ENCODE measurements around the gene ATXN1.

Gene ATXN1

GRCh38 chr6:16760516-16761470 is at the start of gene ATXN1:
Gene ATXN1, minus strand, starts transcription at chr6:16761460.
- peak within 1 kb of the TSS; percentile 88 to 94 for H3K4me3 ChIP-seq (ENCODE audit: low read depth in 1 of 2, low read length in 2 of 2)
- H3K4me1 ChIP-seq (ENCODE audit: control insufficient read depth in 1 of 2, insufficient read depth in 2 of 2, low read length in 2 of 2), result peaks cover 3 to 20% of the 10 kb centered on the region in 2 donors
- no peaks in the 10 kb centered on the region for H3K9me3 ChIP-seq (ENCODE audit: control insufficient read depth in 1 of 2, low read length in 2 of 2)
- peak within 1 kb of the TSS; percentile 94 for H3K27ac ChIP-seq (ENCODE audit: low read length)
- H3K36me3 ChIP-seq (ENCODE audit: control insufficient read depth in 1 of 2, insufficient read depth in 2 of 2, low read length in 2 of 2), result peaks cover 0 to 4% of the 10 kb centered on the region in 2 donors
- no peaks in the 10 kb centered on the region for H3K27me3 ChIP-seq (ENCODE audit: low read depth, low read length)

DNA sequence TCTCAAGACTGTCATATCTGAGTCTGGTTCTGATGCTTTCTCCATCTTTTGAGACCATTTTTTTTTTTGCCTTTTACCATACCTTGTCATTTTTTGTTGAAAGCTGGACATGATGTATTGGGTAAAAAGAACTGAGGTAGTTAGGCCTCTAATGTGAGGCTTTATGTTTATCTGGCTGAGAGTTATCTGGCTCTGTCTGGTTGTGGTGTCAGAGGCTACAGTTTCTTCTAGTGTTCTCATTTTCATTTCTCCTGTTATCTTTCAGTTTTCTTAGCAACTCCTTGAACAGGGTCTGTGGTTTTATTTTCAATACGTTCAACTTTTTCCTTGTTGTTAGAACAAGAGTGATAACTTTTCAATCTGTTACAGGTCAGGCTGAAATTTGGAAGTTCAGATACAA is 49.2 kb upstream of the ATXN1 start:
- Histone ChIP-seq H3K27ac (ENCODE audit: low read length) (no peak overlapping the region), H3K9me3 (ENCODE audit: control insufficient read depth in 1 of 2, low read length in 2 of 2) (peaks cover 4 to 6% of the 10 kb centered on the region in 2 donors), H3K27me3 (ENCODE audit: low read depth, low read length) (no peaks in the 10 kb centered on the region), H3K36me3 (ENCODE audit: control insufficient read depth in 1 of 2, insufficient read depth in 2 of 2, low read length in 2 of 2) (no peaks in the 10 kb centered on the region), H3K4me3 (ENCODE audit: low read depth in 1 of 2, low read length in 2 of 2) (no peak overlapping the region), H3K4me1 (ENCODE audit: control insufficient read depth in 1 of 2, insufficient read depth in 2 of 2, low read length in 2 of 2) (peaks cover 0 to 5% of the 10 kb centered on the region in 2 donors)

GRCh38 chr6:16809753-16810358 is 48.6 kb upstream of the ATXN1 start:
- H3K4me3 ChIP-seq (ENCODE audit: low read depth in 1 of 2, low read length in 2 of 2), result no peak overlapping the region
- H3K9me3 ChIP-seq (ENCODE audit: control insufficient read depth in 1 of 2, low read length in 2 of 2), result peaks cover 4 to 6% of the 10 kb centered on the region in 2 donors
- H3K36me3 ChIP-seq (ENCODE audit: control insufficient read depth in 1 of 2, insufficient read depth in 2 of 2, low read length in 2 of 2), result no peaks in the 10 kb centered on the region
- H3K27me3 ChIP-seq (ENCODE audit: low read depth, low read length), result no peaks in the 10 kb centered on the region
- H3K4me1 ChIP-seq (ENCODE audit: control insufficient read depth in 1 of 2, insufficient read depth in 2 of 2, low read length in 2 of 2), result peaks cover 0 to 11% of the 10 kb centered on the region in 2 donors
- no peak overlapping the region for H3K27ac ChIP-seq (ENCODE audit: low read length)

- no peaks in the 10 kb centered on the region for H3K27me3 ChIP-seq (ENCODE audit: low read depth, low read length)
- H3K36me3 ChIP-seq (ENCODE audit: control insufficient read depth in 1 of 2, insufficient read depth in 2 of 2, low read length in 2 of 2), result no peaks in the 10 kb centered on the region
- H3K9me3 ChIP-seq (ENCODE audit: control insufficient read depth in 1 of 2, low read length in 2 of 2), result peaks cover 2 to 5% of the 10 kb centered on the region in 2 donors
- H3K4me3 ChIP-seq (ENCODE audit: low read depth in 1 of 2, low read length in 2 of 2), result no peak overlapping the region
- no peak overlapping the region for H3K27ac ChIP-seq (ENCODE audit: low read length)
- peaks cover 0 to 19% of the 10 kb centered on the region in 2 donors for H3K4me1 ChIP-seq (ENCODE audit: control insufficient read depth in 1 of 2, insufficient read depth in 2 of 2, low read length in 2 of 2)
Observed at GRCh38 chr6:16807956-16808355, 46.7 kb upstream of the ATXN1 start.

DNA sequence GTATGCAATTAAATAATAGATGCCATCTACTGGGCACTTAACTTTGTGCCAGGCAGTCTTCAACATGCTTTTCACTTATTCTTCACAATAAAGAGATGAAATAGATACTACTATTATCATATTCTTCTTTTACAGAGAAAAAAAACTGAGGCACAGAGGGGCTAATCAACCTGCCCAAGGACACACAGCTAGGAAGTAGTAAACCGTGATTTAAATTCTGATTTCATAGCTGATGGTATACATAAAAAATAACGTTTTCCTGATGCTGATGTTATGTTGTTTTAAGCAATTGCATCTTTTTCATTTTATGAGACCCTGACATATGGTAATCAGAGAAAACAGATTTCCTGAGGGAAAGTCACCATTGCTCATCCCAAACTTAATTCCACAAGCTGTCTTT is 45.1 kb upstream of the ATXN1 start:
- H3K4me1 ChIP-seq (ENCODE audit: control insufficient read depth in 1 of 2, insufficient read depth in 2 of 2, low read length in 2 of 2), result peaks cover 0 to 23% of the 10 kb centered on the region in 2 donors
- H3K9me3 ChIP-seq (ENCODE audit: control insufficient read depth in 1 of 2, low read length in 2 of 2), result no peaks in the 10 kb centered on the region
- H3K4me3 ChIP-seq (ENCODE audit: low read depth in 1 of 2, low read length in 2 of 2), result no peak overlapping the region
- H3K36me3 ChIP-seq (ENCODE audit: control insufficient read depth in 1 of 2, insufficient read depth in 2 of 2, low read length in 2 of 2), result no peaks in the 10 kb centered on the region
- no peak overlapping the region for H3K27ac ChIP-seq (ENCODE audit: low read length)
- no peaks in the 10 kb centered on the region for H3K27me3 ChIP-seq (ENCODE audit: low read depth, low read length)

DNA sequence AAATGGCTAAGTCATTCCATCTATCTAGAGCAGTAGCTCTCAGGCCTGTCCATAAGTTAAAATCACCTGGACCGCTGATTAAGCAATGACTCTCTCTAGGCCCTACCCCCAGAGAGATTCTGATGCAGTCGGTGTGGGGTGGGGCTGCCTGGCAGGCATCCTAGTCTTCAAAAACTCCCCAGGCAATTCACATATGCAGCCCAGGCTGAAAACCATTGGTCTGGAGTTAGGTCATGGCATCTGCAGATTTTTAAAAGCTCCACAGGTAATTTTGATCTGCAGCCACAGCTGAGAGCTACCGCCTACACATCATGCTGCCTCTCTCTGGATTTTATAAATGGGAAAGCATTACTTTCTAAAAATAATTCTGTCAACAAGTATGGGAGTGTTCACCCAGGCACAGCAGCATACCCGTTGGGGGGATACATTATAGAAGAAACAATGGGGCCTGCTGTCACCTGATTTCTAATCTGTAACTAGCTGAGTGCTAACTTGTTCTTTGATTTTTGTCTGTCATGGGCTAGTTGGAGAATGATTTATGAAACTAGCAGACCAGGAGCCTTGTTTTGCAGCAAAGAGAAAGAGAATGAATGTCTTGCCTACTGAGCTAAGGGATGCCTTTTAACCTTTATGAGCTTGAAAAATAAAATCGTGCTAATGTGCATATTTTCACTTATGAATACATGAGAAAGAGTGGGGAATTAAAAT is 44.1 kb upstream of the ATXN1 start:
- H3K27ac ChIP-seq (ENCODE audit: low read length), result no peak overlapping the region
- no peaks in the 10 kb centered on the region for H3K36me3 ChIP-seq (ENCODE audit: control insufficient read depth in 1 of 2, insufficient read depth in 2 of 2, low read length in 2 of 2)
- H3K9me3 ChIP-seq (ENCODE audit: control insufficient read depth in 1 of 2, low read length in 2 of 2), result no peaks in the 10 kb centered on the region
- H3K4me1 ChIP-seq (ENCODE audit: control insufficient read depth in 1 of 2, insufficient read depth in 2 of 2, low read length in 2 of 2), result peaks cover 0 to 24% of the 10 kb centered on the region in 2 donors
- no peaks in the 10 kb centered on the region for H3K27me3 ChIP-seq (ENCODE audit: low read depth, low read length)
- H3K4me3 ChIP-seq (ENCODE audit: low read depth in 1 of 2, low read length in 2 of 2), result no peak overlapping the region

GRCh38 chr6:16804546-16805242 is 43.4 kb upstream of the ATXN1 start:
- no peaks in the 10 kb centered on the region for H3K36me3 ChIP-seq (ENCODE audit: control insufficient read depth in 1 of 2, insufficient read depth in 2 of 2, low read length in 2 of 2)
- no peak overlapping the region for H3K27ac ChIP-seq (ENCODE audit: low read length)
- H3K27me3 ChIP-seq (ENCODE audit: low read depth, low read length), result no peaks in the 10 kb centered on the region
- no peaks in the 10 kb centered on the region for H3K9me3 ChIP-seq (ENCODE audit: control insufficient read depth in 1 of 2, low read length in 2 of 2)
- peaks cover 0 to 28% of the 10 kb centered on the region in 2 donors for H3K4me1 ChIP-seq (ENCODE audit: control insufficient read depth in 1 of 2, insufficient read depth in 2 of 2, low read length in 2 of 2)
- no peak overlapping the region for H3K4me3 ChIP-seq (ENCODE audit: low read depth in 1 of 2, low read length in 2 of 2)

- H3K4me3 ChIP-seq (ENCODE audit: low read depth in 1 of 2, low read length in 2 of 2), result peak overlapping the region; percentile 17 to 59
- peaks cover 0 to 28% of the 10 kb centered on the region in 2 donors for H3K4me1 ChIP-seq (ENCODE audit: control insufficient read depth in 1 of 2, insufficient read depth in 2 of 2, low read length in 2 of 2)
- peak overlapping the region; percentile 47 for H3K27ac ChIP-seq (ENCODE audit: low read length)
Observed at GRCh38 chr6:16803294-16804200, 42.3 kb upstream of the ATXN1 start.

DNA sequence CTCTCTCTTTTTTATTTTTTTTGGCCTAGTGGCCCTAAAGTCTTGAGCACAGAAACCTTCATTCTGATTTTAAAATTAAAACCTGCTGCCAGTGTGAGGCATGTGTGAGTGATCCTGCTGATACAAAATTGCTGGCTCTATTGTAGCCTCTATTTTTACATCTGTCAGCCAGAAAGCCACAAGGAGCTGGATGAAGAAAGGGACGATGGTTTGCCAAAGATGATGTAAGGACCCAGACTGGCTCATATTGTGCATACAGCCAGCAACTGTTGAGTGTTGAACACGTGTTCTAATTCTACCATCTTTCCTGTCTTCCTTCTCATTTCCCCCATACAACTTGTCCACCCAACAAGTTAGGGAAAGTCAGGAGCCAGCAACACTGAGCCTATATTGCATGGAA is 40.8 kb upstream of the ATXN1 start:
- Histone ChIP-seq H3K4me1 (ENCODE audit: control insufficient read depth in 1 of 2, insufficient read depth in 2 of 2, low read length in 2 of 2) (peaks cover 0 to 28% of the 10 kb centered on the region in 2 donors), H3K9me3 (ENCODE audit: control insufficient read depth in 1 of 2, low read length in 2 of 2) (no peaks in the 10 kb centered on the region), H3K27ac (ENCODE audit: low read length) (no peak overlapping the region), H3K4me3 (ENCODE audit: low read depth in 1 of 2, low read length in 2 of 2) (no peak overlapping the region), H3K36me3 (ENCODE audit: control insufficient read depth in 1 of 2, insufficient read depth in 2 of 2, low read length in 2 of 2) (no peaks in the 10 kb centered on the region), H3K27me3 (ENCODE audit: low read depth, low read length) (no peaks in the 10 kb centered on the region)

More at GRCh38 chr6:16803294-16804200, 42.3 kb upstream of the ATXN1 start:
- no peaks in the 10 kb centered on the region for H3K27me3 ChIP-seq (ENCODE audit: low read depth, low read length)
- H3K36me3 ChIP-seq (ENCODE audit: control insufficient read depth in 1 of 2, insufficient read depth in 2 of 2, low read length in 2 of 2), result no peaks in the 10 kb centered on the region
- H3K9me3 ChIP-seq (ENCODE audit: control insufficient read depth in 1 of 2, low read length in 2 of 2), result no peaks in the 10 kb centered on the region

DNA sequence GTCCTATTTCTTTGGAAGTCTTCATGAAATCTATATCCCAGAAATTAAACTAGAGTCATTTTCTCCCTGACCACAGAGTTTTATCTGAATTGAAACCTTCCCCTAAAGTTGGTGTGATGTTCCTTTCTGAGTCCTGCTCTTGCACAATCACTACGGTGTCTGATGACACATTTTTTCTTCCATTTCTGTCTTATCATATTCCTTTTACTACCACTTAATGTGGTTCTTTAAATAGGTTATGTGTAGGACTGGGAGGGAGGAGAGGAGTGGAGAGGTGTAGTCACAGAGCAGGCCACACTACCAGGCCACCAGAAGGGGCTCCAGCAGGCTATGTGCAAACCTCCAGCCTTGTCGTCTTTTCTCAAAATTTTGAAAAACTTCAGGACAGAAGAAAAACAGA is 39.7 kb upstream of the ATXN1 start:
- Histone ChIP-seq H3K9me3 (ENCODE audit: control insufficient read depth in 1 of 2, low read length in 2 of 2) (no peaks in the 10 kb centered on the region), H3K27ac (ENCODE audit: low read length) (no peak overlapping the region), H3K4me1 (ENCODE audit: control insufficient read depth in 1 of 2, insufficient read depth in 2 of 2, low read length in 2 of 2) (peaks cover 0 to 28% of the 10 kb centered on the region in 2 donors), H3K36me3 (ENCODE audit: control insufficient read depth in 1 of 2, insufficient read depth in 2 of 2, low read length in 2 of 2) (no peaks in the 10 kb centered on the region), H3K4me3 (ENCODE audit: low read depth in 1 of 2, low read length in 2 of 2) (no peak overlapping the region), H3K27me3 (ENCODE audit: low read depth, low read length) (no peaks in the 10 kb centered on the region)

Measured in muscle layer of duodenum (tissue), 2 donors.